GM19239 (cell line): Measurements from ENCODE around the gene KIAA0232.

Experiments used
- DNase-seq: peaks from one replicate; pipeline ENCODE4 v3.0.0; 2011; ENCODE audit warnings: low spot score; ENCODE audit not compliant: insufficient read length
- FAIRE-seq: peaks from 2 replicates; lab custom pipeline; 2011; peaks lifted over from hg19 to GRCh38; lab: Jason Lieb, UNC

The KIAA0232 gene

DNA sequence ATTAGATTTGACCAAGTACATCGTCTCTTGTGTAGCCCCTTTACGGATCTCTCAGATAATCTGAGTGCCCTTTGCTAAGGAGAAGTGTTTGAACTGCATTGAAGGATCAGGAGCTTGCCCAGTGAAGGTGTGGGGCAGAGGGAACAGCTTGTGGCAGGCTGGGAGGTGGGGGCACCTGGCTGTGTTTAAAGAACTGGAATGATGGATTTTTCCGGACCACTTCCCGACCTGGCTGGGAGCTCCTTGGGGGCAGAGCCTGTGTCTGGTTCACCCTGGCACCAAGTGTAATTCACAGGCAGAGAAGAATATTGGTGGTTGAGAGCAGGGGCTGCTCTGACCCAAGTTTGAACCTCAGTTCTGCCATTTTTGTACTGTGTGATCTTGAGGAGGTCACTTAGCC is 145.6 kb downstream of the KIAA0232 start:
- no peak for FAIRE-seq
- no peak for DNase-seq

DNA sequence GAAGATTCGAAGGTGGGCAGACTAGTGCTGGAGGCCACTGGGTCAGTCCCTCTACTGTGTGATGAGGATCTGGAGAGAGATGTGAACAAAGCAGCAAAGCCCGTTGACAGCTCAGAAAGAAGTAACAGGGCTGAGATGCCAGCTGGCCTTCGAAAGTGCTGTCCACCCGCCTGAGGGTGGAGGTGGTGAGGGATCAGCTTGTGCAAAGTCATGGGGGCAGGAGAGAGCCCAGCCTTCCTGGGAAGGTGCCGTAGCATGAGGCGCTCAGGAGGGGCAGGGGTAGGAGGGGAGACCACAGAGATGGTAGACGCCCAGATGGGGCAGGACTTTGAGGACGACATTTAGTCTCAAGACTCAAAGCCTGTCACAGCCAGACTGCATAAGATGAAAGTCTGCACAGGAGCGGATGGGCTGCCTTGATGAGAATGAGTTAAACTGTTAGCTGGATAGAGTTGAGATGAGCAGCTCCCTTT is 146.8 kb downstream of the KIAA0232 start:
- no peak for FAIRE-seq
- no peak for DNase-seq

DNA sequence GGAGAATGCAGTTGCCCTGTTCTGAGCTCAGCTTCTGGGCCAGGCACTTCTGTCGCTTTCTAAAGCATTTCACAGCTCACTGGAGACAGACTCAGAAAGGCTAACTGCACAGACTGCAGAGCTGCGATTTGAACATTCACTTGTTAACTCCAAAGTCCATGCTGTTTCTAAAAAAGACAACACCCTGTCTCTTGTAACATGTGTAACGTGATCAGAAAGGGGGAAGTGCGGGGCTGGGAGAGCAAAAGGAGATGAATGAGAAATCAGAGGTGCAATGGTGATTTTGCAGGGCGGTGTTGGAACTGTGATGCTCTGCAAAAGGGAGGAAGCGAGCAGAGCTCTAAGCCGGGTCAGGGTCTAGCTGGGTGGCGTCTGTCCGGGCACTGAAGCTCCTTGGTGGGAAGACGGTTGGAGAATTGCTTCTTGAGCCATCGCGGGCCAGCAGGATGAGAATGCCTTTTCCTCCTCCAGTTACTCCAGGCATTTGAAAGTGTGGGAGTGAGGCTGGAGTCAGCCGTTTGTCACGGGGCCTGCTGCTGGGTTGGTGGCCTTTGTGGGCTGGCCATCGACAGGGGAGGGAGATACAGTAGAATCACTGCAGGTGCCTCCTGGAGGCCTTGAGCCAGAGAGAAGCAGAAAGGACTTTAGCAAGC is 147.4 kb downstream of the KIAA0232 start:
- no peak for DNase-seq
- no peak for FAIRE-seq

DNA sequence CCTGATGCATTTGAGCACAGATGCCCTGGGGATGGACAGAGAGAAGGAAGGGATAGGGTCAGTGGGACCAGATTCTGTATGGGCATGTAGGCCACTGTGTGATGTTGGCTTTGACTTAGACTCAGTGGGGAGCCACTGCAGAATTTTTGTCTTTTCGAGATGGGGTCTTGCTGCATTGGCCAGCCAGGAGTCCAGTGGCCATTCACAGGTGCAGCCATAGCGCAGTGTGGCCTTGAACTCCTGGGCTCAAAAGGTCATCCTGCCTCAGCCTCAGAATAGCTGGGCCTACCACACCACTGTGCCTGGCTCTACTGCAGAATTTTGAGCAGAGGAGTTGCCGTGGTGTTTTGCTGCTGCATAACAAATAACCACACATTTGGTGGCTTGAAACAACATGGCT is 149.9 kb downstream of the KIAA0232 start:
- DNase-seq = no peak
- no peak for FAIRE-seq

DNA sequence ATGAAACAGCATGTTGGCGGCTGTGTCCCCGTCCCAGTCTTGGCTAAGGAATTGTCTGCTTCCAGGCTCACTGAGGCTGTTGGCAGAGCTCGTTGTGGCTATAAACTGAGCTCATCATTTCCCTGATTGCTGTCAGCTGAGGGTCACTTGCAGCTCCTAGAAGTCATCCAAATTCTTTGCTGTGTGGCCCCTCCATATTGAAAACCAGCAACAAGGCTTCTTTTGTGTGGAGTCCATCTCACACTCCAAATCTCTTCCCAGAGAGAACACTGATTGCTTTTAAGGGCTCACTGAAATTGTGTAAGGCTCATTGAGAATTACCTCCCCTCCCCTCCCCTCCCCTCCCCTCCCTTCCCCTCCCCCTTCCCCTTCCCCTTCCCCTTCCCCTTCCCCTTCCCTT is 150.4 kb downstream of the KIAA0232 start:
- DNase-seq (no peak), FAIRE-seq (no peak)
